ENCODE results near the gene EIF4G1.

- TF ChIP-seq CTCF (IDR thresholded peaks at IDR 0.05 in 4 of 5, conservative IDR thresholded peaks at IDR 0.05 in 1 of 5) (no peak), POLR2A (IDR thresholded peaks at IDR 0.05) (no peak)
These were observed 59.0 kb downstream of the EIF4G1 start for GRCh38 chr3:184373422-184373821.

Data from gastrocnemius medialis (tissue), 4 donors.